ENCODE results near the gene IQUB.

The IQUB gene

GRCh38 chr7:123423622-123424021 is 110.8 kb downstream of the IQUB start:
- DNase-seq = no peak

- DNase-seq = no peak
Measured at GRCh38 chr7:123417580-123417979, 116.8 kb downstream of the IQUB start.

GRCh38 chr7:123415625-123416024 is 118.8 kb downstream of the IQUB start:
- no peak for DNase-seq

- DNase-seq = peak in 12 of 58 donors; percentile 2 to 75 (median 23)
Measured at GRCh38 chr7:123410273-123410904, 124.0 kb downstream of the IQUB start.

- DNase-seq = peak in 14 of 58 donors; percentile 1 to 83 (median 14)
Measured at GRCh38 chr7:123407951-123408350, 126.4 kb downstream of the IQUB start.

All from anterior cingulate cortex (tissue), 58 donors.